SK-N-MC (cell line): ENCODE data around the gene CACNG7.

Experiments used
- EZH2 ChIP-seq: fragments of 200-600 bp; sonication (generic); IDR thresholded peaks from one replicate; pipeline ENCODE4 v1.6.1; 2017; ENCODE audit warnings: antibody characterized with exemption
- FOXP2 ChIP-seq: optimal IDR thresholded peaks from 2 replicates; pipeline ENCODE3; 2011; ENCODE audit warnings: mild to moderate bottlenecking, moderate library complexity; ENCODE audit not compliant: insufficient read depth; ENCODE audit errors: extremely low read length, control extremely low read depth
- POLR2AphosphoS5 ChIP-seq: IDR thresholded peaks from 2 replicates; pipeline ENCODE4 v1.6.1; 2012; ENCODE audit warnings: mild to moderate bottlenecking, low read depth, low read length, borderline replicate concordance

GRCh38 chr19:53962887-53963431 lies 53.9 kb downstream of the CACNG7 start, which contains the start of gene CACNG8:
- TF ChIP-seq POLR2AphosphoS5 = no peak
- TF ChIP-seq EZH2 = no peak
- TF ChIP-seq FOXP2 = no peak
